Measurements from ENCODE around the gene UBE2Q2.

The UBE2Q2 gene

DNA sequence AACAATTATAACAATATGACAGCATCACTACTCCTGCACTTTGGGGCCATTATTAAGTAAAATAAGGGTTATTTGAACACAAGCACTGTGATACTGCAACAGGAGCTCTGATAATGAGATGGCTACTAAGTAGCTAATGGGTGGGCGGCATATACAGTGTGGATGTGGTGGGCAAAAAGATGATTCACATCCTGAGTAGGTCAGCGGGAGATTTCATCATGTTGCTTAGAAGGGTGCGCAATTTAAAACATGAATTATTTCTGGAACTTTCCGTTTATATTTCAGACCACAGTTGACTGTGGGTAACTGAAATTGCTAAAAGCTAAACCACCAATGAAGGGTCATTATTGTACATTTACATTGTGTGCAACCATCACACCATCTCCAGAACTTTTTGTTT lies 102.7 kb downstream of the UBE2Q2 start:
- Histone ChIP-seq H3K36me3 (ENCODE audit: insufficient read depth, low read length) (no peaks in the 10 kb centered on the region), H3K4me2 (ENCODE audit: low read length) (no peak overlapping the region), H3K9ac (ENCODE audit: low read length) (no peak overlapping the region), H3F3A (ENCODE audit: insufficient read depth, low read length) (no peaks in the 10 kb centered on the region), H3K27ac (ENCODE audit: low read depth, low read length, poor library complexity, severe bottlenecking) (no peak overlapping the region), H3K4me1 (ENCODE audit: insufficient read depth, low read length, severe bottlenecking) (no peaks in the 10 kb centered on the region), H3K9me3 (ENCODE audit: low read length) (no peaks in the 10 kb centered on the region), H3K4me3 (ENCODE audit: low read depth, low read length, poor library complexity, severe bottlenecking) (no peak overlapping the region), H3K27me3 (ENCODE audit: insufficient read depth, low read length) (no peaks in the 10 kb centered on the region), H3K9me2 (ENCODE audit: low read depth, low read length) (no peaks in the 10 kb centered on the region), H2AFZ (ENCODE audit: low read length) (no peak overlapping the region), H4K20me1 (ENCODE audit: insufficient read depth, low read length) (no peaks in the 10 kb centered on the region), H3K79me2 (ENCODE audit: insufficient read depth, low read length) (no peaks in the 10 kb centered on the region)
- TF ChIP-seq, protein P1, sequence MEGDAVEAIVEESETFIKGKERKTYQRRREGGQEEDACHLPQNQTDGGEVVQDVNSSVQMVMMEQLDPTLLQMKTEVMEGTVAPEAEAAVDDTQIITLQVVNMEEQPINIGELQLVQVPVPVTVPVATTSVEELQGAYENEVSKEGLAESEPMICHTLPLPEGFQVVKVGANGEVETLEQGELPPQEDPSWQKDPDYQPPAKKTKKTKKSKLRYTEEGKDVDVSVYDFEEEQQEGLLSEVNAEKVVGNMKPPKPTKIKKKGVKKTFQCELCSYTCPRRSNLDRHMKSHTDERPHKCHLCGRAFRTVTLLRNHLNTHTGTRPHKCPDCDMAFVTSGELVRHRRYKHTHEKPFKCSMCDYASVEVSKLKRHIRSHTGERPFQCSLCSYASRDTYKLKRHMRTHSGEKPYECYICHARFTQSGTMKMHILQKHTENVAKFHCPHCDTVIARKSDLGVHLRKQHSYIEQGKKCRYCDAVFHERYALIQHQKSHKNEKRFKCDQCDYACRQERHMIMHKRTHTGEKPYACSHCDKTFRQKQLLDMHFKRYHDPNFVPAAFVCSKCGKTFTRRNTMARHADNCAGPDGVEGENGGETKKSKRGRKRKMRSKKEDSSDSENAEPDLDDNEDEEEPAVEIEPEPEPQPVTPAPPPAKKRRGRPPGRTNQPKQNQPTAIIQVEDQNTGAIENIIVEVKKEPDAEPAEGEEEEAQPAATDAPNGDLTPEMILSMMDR (IDR thresholded peaks at IDR 0.05; ENCODE audit: low read length) = no peak
- no peak for TF ChIP-seq EZH2 (IDR thresholded peaks at IDR 0.05; ENCODE audit: borderline replicate concordance, low read length)

DNA sequence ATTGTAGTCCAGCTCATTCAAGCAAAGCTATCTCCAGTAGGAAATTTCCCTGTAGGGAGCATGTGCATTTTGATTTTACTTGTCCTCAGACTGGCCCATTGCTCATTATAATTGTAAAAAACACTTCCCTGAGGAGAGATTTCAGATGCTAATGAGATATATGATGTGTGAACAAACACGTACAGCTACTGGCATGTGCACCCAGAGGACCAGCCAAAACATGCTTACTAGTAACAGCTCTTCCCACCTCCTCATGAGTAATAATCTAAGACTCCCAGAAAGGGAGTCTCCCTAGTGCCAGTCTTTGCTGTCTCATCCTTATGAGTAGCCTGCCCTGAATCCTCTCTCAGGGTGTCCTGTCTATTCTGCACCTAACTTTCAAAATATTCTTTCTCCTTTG lies 103.8 kb downstream of the UBE2Q2 start:
- Histone ChIP-seq H2AFZ (ENCODE audit: low read length) (no peak overlapping the region), H4K20me1 (ENCODE audit: insufficient read depth, low read length) (no peaks in the 10 kb centered on the region), H3K27me3 (ENCODE audit: insufficient read depth, low read length) (no peaks in the 10 kb centered on the region), H3K36me3 (ENCODE audit: insufficient read depth, low read length) (no peaks in the 10 kb centered on the region), H3K4me1 (ENCODE audit: insufficient read depth, low read length, severe bottlenecking) (no peaks in the 10 kb centered on the region), H3K9me3 (ENCODE audit: low read length) (no peaks in the 10 kb centered on the region), H3K27ac (ENCODE audit: low read depth, low read length, poor library complexity, severe bottlenecking) (no peak overlapping the region), H3K9ac (ENCODE audit: low read length) (no peak overlapping the region), H3K79me2 (ENCODE audit: insufficient read depth, low read length) (no peaks in the 10 kb centered on the region), H3K4me3 (ENCODE audit: low read depth, low read length, poor library complexity, severe bottlenecking) (no peak overlapping the region), H3F3A (ENCODE audit: insufficient read depth, low read length) (no peaks in the 10 kb centered on the region), H3K4me2 (ENCODE audit: low read length) (no peak overlapping the region), H3K9me2 (ENCODE audit: low read depth, low read length) (no peaks in the 10 kb centered on the region)
- TF ChIP-seq EZH2 (IDR thresholded peaks at IDR 0.05; ENCODE audit: borderline replicate concordance, low read length) = no peak
- TF ChIP-seq, protein P1 (IDR thresholded peaks at IDR 0.05; ENCODE audit: low read length) = no peak

DNA sequence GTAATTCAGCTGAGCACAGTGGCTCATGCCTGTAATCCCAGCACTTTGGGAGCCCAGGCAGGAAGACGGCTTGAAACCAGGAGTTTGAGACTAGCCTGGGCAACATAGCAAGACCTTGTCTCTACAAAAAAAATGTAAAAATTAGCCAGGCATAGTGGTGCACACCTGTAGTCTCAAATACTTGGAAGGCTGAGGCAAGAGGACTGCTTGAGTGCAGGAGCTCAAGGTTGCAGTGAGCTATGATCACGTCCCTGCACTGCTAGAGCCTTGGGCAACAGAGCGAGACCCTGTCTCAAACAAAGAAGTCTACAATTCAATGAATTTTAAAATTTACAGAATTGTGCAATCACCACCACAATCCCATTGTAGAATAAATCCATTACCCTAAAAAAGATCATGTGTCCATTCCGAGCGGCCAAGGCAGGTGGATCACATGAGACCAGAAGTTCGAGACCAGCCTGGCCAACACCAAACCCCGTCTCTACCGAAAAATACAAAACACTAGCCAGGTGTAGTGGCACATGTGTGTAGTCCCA lies 105.6 kb downstream of the UBE2Q2 start:
- Histone ChIP-seq H3K9me2 (ENCODE audit: low read depth, low read length) (no peaks in the 10 kb centered on the region), H3K9ac (ENCODE audit: low read length) (no peak overlapping the region), H3K36me3 (ENCODE audit: insufficient read depth, low read length) (no peaks in the 10 kb centered on the region), H3K4me3 (ENCODE audit: low read depth, low read length, poor library complexity, severe bottlenecking) (no peak overlapping the region), H3F3A (ENCODE audit: insufficient read depth, low read length) (no peaks in the 10 kb centered on the region), H3K27ac (ENCODE audit: low read depth, low read length, poor library complexity, severe bottlenecking) (no peak overlapping the region), H3K9me3 (ENCODE audit: low read length) (no peaks in the 10 kb centered on the region), H3K79me2 (ENCODE audit: insufficient read depth, low read length) (no peaks in the 10 kb centered on the region), H3K4me1 (ENCODE audit: insufficient read depth, low read length, severe bottlenecking) (no peaks in the 10 kb centered on the region), H2AFZ (ENCODE audit: low read length) (no peak overlapping the region), H3K27me3 (ENCODE audit: insufficient read depth, low read length) (no peaks in the 10 kb centered on the region), H3K4me2 (ENCODE audit: low read length) (no peak overlapping the region), H4K20me1 (ENCODE audit: insufficient read depth, low read length) (no peaks in the 10 kb centered on the region)
- no peak for TF ChIP-seq EZH2 (IDR thresholded peaks at IDR 0.05; ENCODE audit: borderline replicate concordance, low read length)
- TF ChIP-seq, protein P1 (IDR thresholded peaks at IDR 0.05; ENCODE audit: low read length) = no peak
